H9 (cell line): ENCODE measurements around the gene XIRP2. TPM values are rescaled to one million over a fixed set of nuclear protein-coding genes. Genes with fewer than 3 reads are reported as not detected.

Experiments used
- DNase-seq: peaks from one replicate; pipeline ENCODE4 v3.0.0-alpha.2; 2017
- H2AFZ ChIP-seq: one replicate; pipeline ENCODE4 v1.6.1; 2013; ENCODE audit warnings: mild to moderate bottlenecking, low read length, control low read depth, moderate library complexity
- H2AK5ac ChIP-seq: 2 replicates; pipeline ENCODE4 v1.6.1; 2013; ENCODE audit warnings: low read length, control low read depth, mixed read lengths; ENCODE audit not compliant: insufficient read length
- H2BK120ac ChIP-seq: one replicate; pipeline ENCODE4 v1.6.1; 2013; ENCODE audit warnings: low read depth, mild to moderate bottlenecking, low read length, control low read depth, inconsistent platforms; ENCODE audit not compliant: poor library complexity, severe bottlenecking
- H2BK12ac ChIP-seq: 2 replicates; pipeline ENCODE4 v1.6.1; 2013; ENCODE audit warnings: low read length, control low read depth, mixed read lengths, low read depth; ENCODE audit not compliant: insufficient read length
- H2BK15ac ChIP-seq: 2 replicates; pipeline ENCODE4 v1.6.1; 2013; ENCODE audit warnings: low read depth, low read length, control low read depth
- H2BK20ac ChIP-seq: one replicate; pipeline ENCODE4 v1.6.1; 2013; ENCODE audit warnings: low read depth, mild to moderate bottlenecking, low read length, control low read depth, inconsistent platforms; ENCODE audit not compliant: poor library complexity, severe bottlenecking
- H2BK5ac ChIP-seq: 2 replicates; pipeline ENCODE4 v1.6.1; 2013; ENCODE audit warnings: low read length, control low read depth, mixed read lengths; ENCODE audit not compliant: insufficient read length
- H3K14ac ChIP-seq: 2 replicates; pipeline ENCODE4 v1.6.1; 2013; ENCODE audit warnings: low read length, control low read depth; ENCODE audit not compliant: insufficient read depth
- H3K18ac ChIP-seq: 2 replicates; pipeline ENCODE4 v1.6.1; 2013; ENCODE audit warnings: low read depth, mild to moderate bottlenecking, mixed read lengths, low read length, control low read depth; ENCODE audit not compliant: insufficient read length
- H3K23ac ChIP-seq: 2 replicates; pipeline ENCODE4 v1.6.1; 2013; ENCODE audit warnings: low read length, control low read depth, mixed read lengths, low read depth; ENCODE audit not compliant: insufficient read length
- H3K23me2 ChIP-seq: 2 replicates; pipeline ENCODE4 v1.6.1; 2013; ENCODE audit warnings: low read depth, mild to moderate bottlenecking, mixed read lengths, low read length, control low read depth; ENCODE audit not compliant: insufficient read length, poor library complexity, severe bottlenecking
- H3K27ac ChIP-seq: 2 replicates; pipeline ENCODE4 v1.5.1; 2013; ENCODE audit warnings: low read length, control low read depth, mixed read lengths, low read depth; ENCODE audit not compliant: insufficient read length
- H3K27me3 ChIP-seq: 2 replicates; pipeline ENCODE4 v1.6.1; 2013; ENCODE audit warnings: low read length, control low read depth, inconsistent platforms; ENCODE audit not compliant: insufficient read depth
- H3K4ac ChIP-seq: 2 replicates; pipeline ENCODE4 v1.6.1; 2013; ENCODE audit warnings: low read depth, mild to moderate bottlenecking, control low read depth, inconsistent platforms, low read length, moderate library complexity
- H3K4me1 ChIP-seq: 2 replicates; pipeline ENCODE4 v1.6.1; 2013; ENCODE audit warnings: low read length, control low read depth, inconsistent platforms; ENCODE audit not compliant: insufficient read depth
- H3K4me2 ChIP-seq: 2 replicates; pipeline ENCODE4 v1.6.1; 2013; ENCODE audit warnings: low read length, control low read depth, mixed read lengths; ENCODE audit not compliant: insufficient read length, insufficient read depth
- H3K56ac ChIP-seq: 2 replicates; pipeline ENCODE4 v1.6.1; 2013; ENCODE audit warnings: low read depth, mild to moderate bottlenecking, mixed read lengths, low read length, control low read depth; ENCODE audit not compliant: insufficient read length
- H3K79me1 ChIP-seq: 2 replicates; pipeline ENCODE4 v1.6.1; 2013; ENCODE audit warnings: low read depth, mild to moderate bottlenecking, moderate library complexity, low read length, control low read depth, inconsistent platforms; ENCODE audit not compliant: insufficient read depth, poor library complexity, severe bottlenecking
- H3K79me2 ChIP-seq: 2 replicates; pipeline ENCODE4 v1.6.1; 2013; ENCODE audit warnings: low read length, control low read depth, inconsistent platforms; ENCODE audit not compliant: insufficient read depth
- H3K9ac ChIP-seq: 2 replicates; pipeline ENCODE4 v1.6.1; 2013; ENCODE audit warnings: low read length, control low read depth, mixed read lengths; ENCODE audit not compliant: insufficient read length; ENCODE audit errors: extremely low read depth
- H3K9me3 ChIP-seq: one replicate; pipeline ENCODE4 v1.6.1; 2013; ENCODE audit warnings: low read depth, low read length, inconsistent platforms; ENCODE audit not compliant: control insufficient read depth
- H3T11ph ChIP-seq: one replicate; pipeline ENCODE4 v1.6.1; 2013; ENCODE audit warnings: mild to moderate bottlenecking, low read length, control low read depth, inconsistent platforms
- H4K20me1 ChIP-seq: one replicate; pipeline ENCODE4 v1.6.1; 2013; ENCODE audit not compliant: control insufficient read depth, insufficient read length, insufficient read depth
- H4K5ac ChIP-seq: 2 replicates; pipeline ENCODE4 v1.6.1; 2013; ENCODE audit warnings: low read depth, mild to moderate bottlenecking, mixed read lengths, low read length, control low read depth; ENCODE audit not compliant: insufficient read length
- H4K8ac ChIP-seq: replicated peaks from 2 replicates; pipeline ENCODE4 v1.6.1; 2013; ENCODE audit warnings: low read length, control low read depth, mixed read lengths, low read depth; ENCODE audit not compliant: insufficient read length
- H4K91ac ChIP-seq: 2 replicates; pipeline ENCODE4 v1.6.1; 2013; ENCODE audit warnings: low read depth, mild to moderate bottlenecking, moderate library complexity, mixed read lengths, low read length, control low read depth; ENCODE audit not compliant: insufficient read length
- H3K27ac Mint-ChIP-seq, 3 experiments: 2 replicates in 2 of 3; 3 replicates in 1 of 3; pipeline ENCODE4 v1.8.0; 2020 to 2021; ENCODE audit warnings: mixed read lengths in 3 of 3, mild to moderate bottlenecking in 1 of 3, moderate library complexity in 1 of 3
- H3K27me3 Mint-ChIP-seq: 2 replicates; pipeline ENCODE4 v1.8.0; 2021; ENCODE audit warnings: low read depth, mild to moderate bottlenecking, moderate library complexity, mixed read lengths
- H3K36me3 Mint-ChIP-seq, 3 experiments: 2 replicates in 2 of 3; 3 replicates in 1 of 3; pipeline ENCODE4 v1.8.0; 2020 to 2021; ENCODE audit warnings: low read depth in 3 of 3, mixed read lengths in 3 of 3; ENCODE audit not compliant: insufficient read depth in 1 of 3
- H3K4me1 Mint-ChIP-seq, 2 experiments: 2 replicates each; pipeline ENCODE4 v1.8.0; 2020; ENCODE audit warnings: mixed read lengths in 2 of 2
- H3K4me3 Mint-ChIP-seq, 2 experiments: 2 replicates in 1 of 2; 3 replicates in 1 of 2; pipeline ENCODE4 v1.8.0; 2020 to 2021; ENCODE audit warnings: mild to moderate bottlenecking in 2 of 2, mixed read lengths in 2 of 2, moderate library complexity in 1 of 2
- H3K9me3 Mint-ChIP-seq, 2 experiments: 2 replicates in 1 of 2; 3 replicates in 1 of 2; pipeline ENCODE4 v1.8.0; 2020; ENCODE audit warnings: mild to moderate bottlenecking in 2 of 2, mixed read lengths in 2 of 2, moderate library complexity in 1 of 2
- WGBS: extraction: QIAGEN DNeasy Blood & Tissue Kit; methylation state at CpG from one replicate; pipeline ENCODE4 v1.1.7; 2013; ENCODE audit warnings: missing lambda C conversion rate, low lambda C conversion rate, mixed read lengths; ENCODE audit not compliant: insufficient read length; ENCODE audit errors: extremely low coverage; 5-methylcytosine and 5-hydroxymethylcytosine counted together
- total RNA-seq: library from RNA; stranded (reverse); gene quantifications from 2 replicates; pipeline ENCODE4 v1.2.1, GENCODE V29; 2021
- TF ChIP-seq, protein P1 (sequence below): fragments of 200-600 bp; sonication (generic); conservative IDR thresholded peaks from 3 replicates; pipeline ENCODE4 v1.8.0; 2021; ENCODE audit warnings: antibody characterized with exemption, mild to moderate bottlenecking

XIRP2 gene
- total RNA-seq, 1 experiment from 2014 or later = 0.07 TPM

DNA sequence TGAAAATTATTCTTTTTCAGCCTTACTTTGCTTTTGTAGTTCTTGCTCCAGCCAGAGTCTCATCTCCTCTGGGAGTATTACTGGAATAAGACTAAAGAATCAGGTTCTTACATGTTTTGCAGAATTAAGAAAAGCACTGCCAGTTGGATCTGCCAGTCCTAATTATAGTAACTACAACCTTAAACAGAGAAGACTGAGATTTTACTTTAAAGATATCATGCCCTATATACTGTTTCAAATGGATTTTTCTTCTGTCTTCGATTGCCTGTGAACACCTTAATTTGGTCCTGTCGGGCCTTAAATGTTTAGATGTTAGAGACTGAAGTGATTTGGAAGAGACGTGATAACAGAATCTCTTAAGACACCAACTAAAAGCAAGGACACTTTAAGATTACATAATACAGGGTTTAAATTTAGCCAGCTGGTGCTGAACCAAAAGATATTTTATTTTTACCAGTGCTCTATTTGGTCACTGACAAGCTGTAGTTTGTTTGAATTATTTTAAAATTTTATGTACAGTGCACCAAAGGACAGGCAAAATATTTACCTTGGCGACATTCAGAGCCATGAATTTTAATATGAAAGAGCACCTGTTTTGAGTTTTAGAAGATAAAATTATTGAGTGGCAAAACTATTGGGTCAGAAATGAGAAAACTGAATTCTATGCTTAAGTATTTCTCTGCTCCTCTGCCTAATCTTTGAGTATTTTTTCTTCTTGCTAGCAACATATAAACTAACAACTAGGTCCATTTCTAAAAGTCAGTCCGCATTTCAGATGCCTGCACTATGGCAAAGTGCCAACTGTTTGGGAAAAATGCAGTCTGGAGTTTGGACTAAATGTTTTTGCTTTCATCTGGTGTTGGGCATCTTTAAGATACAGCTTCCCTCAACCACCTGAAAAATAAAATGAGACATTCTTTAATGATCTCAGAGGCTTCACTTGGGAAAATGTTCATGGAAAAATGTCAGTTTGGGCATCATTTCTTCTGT is 300.0 kb downstream of the XIRP2 start:
- Mint-ChIP-seq H3K27me3 (no peaks in the 10 kb centered on the region), H3K4me1 (peaks cover 4 to 12% of the 10 kb centered on the region in 2 experiments; a peak in 3 of 4 replicates), H3K36me3 (no peaks in the 10 kb centered on the region), H3K27ac (peak overlapping the region in 1 of 3 experiments; percentile 45; a peak in 1 of 7 replicates), H3K9me3 (no peaks in the 10 kb centered on the region), H3K4me3 (no peak overlapping the region)
- no peak overlapping the region for H2BK120ac ChIP-seq
- no peak overlapping the region for H3K27ac ChIP-seq
- H2AFZ ChIP-seq = no peak overlapping the region
- no CpG with 5 or more reads among the region's 5 CpGs for WGBS
- no peak overlapping the region for H2BK15ac ChIP-seq
- no peak overlapping the region for H3K14ac ChIP-seq
- no peak overlapping the region for H3K56ac ChIP-seq
- H3K4ac ChIP-seq = no peak overlapping the region
- H3K9me3 ChIP-seq = no peaks in the 10 kb centered on the region
- no peak overlapping the region for H4K8ac ChIP-seq
- no peak overlapping the region for H3K9ac ChIP-seq
- H2BK20ac ChIP-seq = no peak overlapping the region
- no peaks in the 10 kb centered on the region for H3K27me3 ChIP-seq
- H3K79me2 ChIP-seq = no peaks in the 10 kb centered on the region
- H4K91ac ChIP-seq = no peak overlapping the region
- no peak for DNase-seq
- H3K23me2 ChIP-seq = no peaks in the 10 kb centered on the region
- H3T11ph ChIP-seq = no peak overlapping the region
- no peak overlapping the region for H3K4me2 ChIP-seq
- no peak overlapping the region for H2BK5ac ChIP-seq
- no peaks in the 10 kb centered on the region for H3K4me1 ChIP-seq
- no peak overlapping the region for H2AK5ac ChIP-seq
- no peaks in the 10 kb centered on the region for H4K20me1 ChIP-seq
- no peak overlapping the region for H4K5ac ChIP-seq
- H3K79me1 ChIP-seq = no peaks in the 10 kb centered on the region
- TF ChIP-seq, protein P1, sequence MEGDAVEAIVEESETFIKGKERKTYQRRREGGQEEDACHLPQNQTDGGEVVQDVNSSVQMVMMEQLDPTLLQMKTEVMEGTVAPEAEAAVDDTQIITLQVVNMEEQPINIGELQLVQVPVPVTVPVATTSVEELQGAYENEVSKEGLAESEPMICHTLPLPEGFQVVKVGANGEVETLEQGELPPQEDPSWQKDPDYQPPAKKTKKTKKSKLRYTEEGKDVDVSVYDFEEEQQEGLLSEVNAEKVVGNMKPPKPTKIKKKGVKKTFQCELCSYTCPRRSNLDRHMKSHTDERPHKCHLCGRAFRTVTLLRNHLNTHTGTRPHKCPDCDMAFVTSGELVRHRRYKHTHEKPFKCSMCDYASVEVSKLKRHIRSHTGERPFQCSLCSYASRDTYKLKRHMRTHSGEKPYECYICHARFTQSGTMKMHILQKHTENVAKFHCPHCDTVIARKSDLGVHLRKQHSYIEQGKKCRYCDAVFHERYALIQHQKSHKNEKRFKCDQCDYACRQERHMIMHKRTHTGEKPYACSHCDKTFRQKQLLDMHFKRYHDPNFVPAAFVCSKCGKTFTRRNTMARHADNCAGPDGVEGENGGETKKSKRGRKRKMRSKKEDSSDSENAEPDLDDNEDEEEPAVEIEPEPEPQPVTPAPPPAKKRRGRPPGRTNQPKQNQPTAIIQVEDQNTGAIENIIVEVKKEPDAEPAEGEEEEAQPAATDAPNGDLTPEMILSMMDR = no peak
- H3K18ac ChIP-seq = no peak overlapping the region
- H2BK12ac ChIP-seq = no peak overlapping the region
- H3K23ac ChIP-seq = no peak overlapping the region
